GM12878 (cell line): ENCODE results near the gene KNSTRN. TPM values are rescaled to one million over a fixed set of nuclear protein-coding genes. Genes with fewer than 3 reads are reported as not detected.

Experiments
- ATAC-seq: fragments of 200-7000 bp; cut with Tn5 transposase; 3 replicates; pipeline ENCODE4 v1.9.1; 2020; ENCODE audit warnings: mild to moderate bottlenecking, moderate library complexity
- BruUV-seq: library from RNA; stranded (reverse); fragments of 400-500 nt; replicated peaks from 2 replicates; lab custom pipeline; 2021; lab: Mats Ljungman, UMichigan
- CTCF ChIA-PET: fragments of 300-600 bp; sonication (Branson Sonifier 250); formaldehyde crosslinking; extraction: SDS; loops from one replicate; lab custom pipeline; 2021; ENCODE audit warnings: inconsistent platforms; lab: Yijun Ruan, JAX
- POLR2A ChIA-PET: fragments of 350-600 bp; formaldehyde crosslinking; extraction: SDS; loops from one replicate; lab custom pipeline; 2021; ENCODE audit warnings: inconsistent platforms; lab: Charles Lee
- RAD21 ChIA-PET: fragments of 300-600 bp; sonication (Branson Sonifier 250); formaldehyde crosslinking; loops from one replicate; lab custom pipeline; 2023; ENCODE audit warnings: antibody characterized with exemption; ENCODE audit not compliant: unreplicated experiment; lab: Charles Lee
- SMC1A ChIA-PET: fragments of 300-600 bp; sonication (Branson Sonifier 250); formaldehyde crosslinking; loops from one replicate; lab custom pipeline; 2023; ENCODE audit not compliant: unreplicated experiment, uncharacterized antibody; lab: Charles Lee
- DNase-seq: peaks from one replicate; pipeline ENCODE4 v3.0.0-alpha.2; 2011; ENCODE audit warnings: low read depth, low spot score
- FAIRE-seq: peaks from 3 replicates; lab custom pipeline; 2011; peaks lifted over from hg19 to GRCh38; lab: Jason Lieb, UNC
- H2AFZ ChIP-seq: 2 replicates; pipeline ENCODE4 v1.6.0; 2011; ENCODE audit warnings: low read depth, low read length, control low read depth; ENCODE audit not compliant: control insufficient read depth
- H3K27ac ChIP-seq: 2 replicates; pipeline ENCODE4 v1.5.1; 2011; ENCODE audit warnings: control low read depth; ENCODE audit not compliant: control insufficient read depth, insufficient read depth
- H3K27me3 ChIP-seq, 2 experiments: replicated peaks in 1 of 2; 2 replicates each; pipeline versions ENCODE4 v1.6.0 to v1.6.1; 2011; ENCODE audit warnings: low read length in 1 of 2; ENCODE audit not compliant: control insufficient read depth in 2 of 2, insufficient read depth in 2 of 2
- H3K36me3 ChIP-seq, 2 experiments: 2 replicates each; pipeline ENCODE4 v1.5.1; 2011; ENCODE audit warnings: low read length in 1 of 2; ENCODE audit not compliant: control insufficient read depth in 2 of 2, insufficient read depth in 2 of 2
- H3K4me1 ChIP-seq: 2 replicates; pipeline ENCODE4 v1.6.1; 2011; ENCODE audit warnings: mild to moderate bottlenecking, low read length, moderate library complexity, mixed read lengths; ENCODE audit not compliant: control insufficient read depth, insufficient read depth
- H3K4me2 ChIP-seq: 2 replicates; pipeline ENCODE4 v1.6.0; 2011; ENCODE audit warnings: control low read depth; ENCODE audit not compliant: control insufficient read depth, insufficient read depth
- H3K4me3 ChIP-seq: fragments of 200-600 bp; sonication (generic); 2 replicates; pipeline ENCODE4 v1.5.1; 2016
- H3K79me2 ChIP-seq: 2 replicates; pipeline ENCODE4 v1.6.0; 2011; ENCODE audit warnings: low read length; ENCODE audit not compliant: control insufficient read depth, insufficient read depth
- H3K9ac ChIP-seq: 2 replicates; pipeline ENCODE4 v1.8.0; 2011; ENCODE audit warnings: low read length, control low read depth, mixed read lengths; ENCODE audit not compliant: control insufficient read depth, insufficient read depth
- H3K9me3 ChIP-seq: replicated peaks from 3 replicates; pipeline ENCODE4 v1.5.1; 2011; ENCODE audit warnings: mild to moderate bottlenecking, low read length; ENCODE audit not compliant: control insufficient read depth, insufficient read depth
- H4K20me1 ChIP-seq: 2 replicates; pipeline ENCODE4 v1.6.0; 2011; ENCODE audit not compliant: control insufficient read depth, insufficient read depth
- ASH2L ChIP-seq: fragments of 300-600, 200-600 bp; sonication (generic); IDR thresholded peaks from 2 replicates; pipeline ENCODE4 v1.6.1; 2017; ENCODE audit warnings: low read depth, mild to moderate bottlenecking, borderline replicate concordance
- CHD2 ChIP-seq: IDR thresholded peaks from 2 replicates; pipeline ENCODE4 v1.6.1; 2011; ENCODE audit warnings: low read depth, low read length, improper control_type of control experiment, borderline replicate concordance
- HDGF ChIP-seq: fragments of 450-650 bp; IDR thresholded peaks from 2 replicates; pipeline ENCODE4 v1.6.1; 2016; ENCODE audit warnings: antibody characterized with exemption
- IKZF1 ChIP-seq: fragments of 450-650 bp; conservative IDR thresholded peaks from 2 replicates; pipeline ENCODE4 v1.6.1; 2017; ENCODE audit warnings: antibody characterized with exemption, mild to moderate bottlenecking
- KAT2A ChIP-seq: conservative IDR thresholded peaks from 2 replicates; pipeline ENCODE4 v1.6.1; 2011; ENCODE audit warnings: low read depth, low read length; ENCODE audit not compliant: control insufficient read depth
- NFYB ChIP-seq: IDR thresholded peaks from 2 replicates; pipeline ENCODE4 v1.6.1; 2011; ENCODE audit warnings: low read depth, mild to moderate bottlenecking, low read length, improper control_type of control experiment, moderate library complexity; ENCODE audit not compliant: insufficient read depth
- PML ChIP-seq: IDR thresholded peaks from 2 replicates; pipeline ENCODE4 v1.6.1; 2012; ENCODE audit warnings: low read length, inconsistent platforms
- POU2F2 ChIP-seq: IDR thresholded peaks from 3 replicates; pipeline ENCODE4 v1.6.1; 2011; ENCODE audit warnings: low read depth, mild to moderate bottlenecking, low read length, borderline replicate concordance
- SMARCA5 ChIP-seq: fragments of 450-650 bp; IDR thresholded peaks from 2 replicates; pipeline ENCODE4 v1.6.1; 2017; ENCODE audit warnings: mild to moderate bottlenecking
- ZNF207 ChIP-seq: fragments of 450-650 bp; IDR thresholded peaks from 2 replicates; pipeline ENCODE4 v1.6.1; 2014; ENCODE audit warnings: antibody characterized with exemption, mild to moderate bottlenecking, borderline replicate concordance
- WGBS: methylation state at CpG from one replicate; pipeline ENCODE4 v1.1.6; 2016; ENCODE audit warnings: low lambda C conversion rate; ENCODE audit not compliant: insufficient replicate concordance, insufficient coverage; ENCODE audit errors: missing lambda C conversion rate; 5-methylcytosine and 5-hydroxymethylcytosine counted together
- in situ Hi-C: fragments of 300-500 bp; cut with MboI; formaldehyde crosslinking; loops from 9 replicates; pipeline ENCODE4 v1.14.3; 2018; ENCODE audit warnings: mixed read lengths
- intact Hi-C: fragments of 100-400 bp; cut with micrococcal nuclease; formaldehyde crosslinking; loops from one replicate; pipeline ENCODE4 v1.14.2; 2022; ENCODE audit not compliant: unreplicated experiment
- polyA plus RNA-seq, 11 experiments: library from polyadenylated mRNA; depleted of rRNA in 4 of 11; unstranded in 6 of 11; stranded (reverse) in 5 of 11; fragments of >200 nt; fragmentation: Nextera tagmentation in 4 of 11; fragmentation: Illumina TruSeq in 1 of 11; extraction: Ambion mirVana in 4 of 11; extraction: Trizol in 1 of 11; gene quantifications; 1 replicate in 1 of 11; 2 replicates in 10 of 11; pipeline versions ENCODE4 v1.2.1 to v1.2.3, GENCODE V29; 2011 to 2016; ENCODE audit warnings: inconsistent platforms in 2 of 11, missing spikeins in 2 of 11, low read depth in 1 of 11
- total RNA-seq, 4 experiments: library from RNA; depleted of rRNA in 3 of 4; stranded (reverse); fragments of >200 nt in 3 of 4; fragmentation: Illumina TruSeq in 1 of 4; extraction: Trizol in 1 of 4; gene quantifications; 2 replicates each; pipeline versions ENCODE4 v1.2.1 to v1.2.3, GENCODE V29; 2013 to 2021
- TF ChIP-seq, protein P1 (sequence below): fragments of 450-650 bp; IDR thresholded peaks from 2 replicates; pipeline ENCODE4 v1.6.1; 2018; ENCODE audit warnings: borderline replicate concordance, mild to moderate bottlenecking; ENCODE audit not compliant: partially characterized antibody
- TF ChIP-seq, protein P2 (sequence below): IDR thresholded peaks from 2 replicates; pipeline ENCODE4 v1.6.1; 2011; ENCODE audit warnings: low read depth, mild to moderate bottlenecking, low read length, moderate library complexity, borderline replicate concordance; ENCODE audit errors: extremely low read depth
- TF ChIP-seq, protein P3 (sequence below): fragments of 450-650 bp; IDR thresholded peaks from 2 replicates; pipeline ENCODE4 v1.6.1; 2017; ENCODE audit warnings: borderline replicate concordance
- TF ChIP-seq, protein P4 (sequence below): IDR thresholded peaks from 2 replicates; pipeline ENCODE4 v1.6.1; 2012; ENCODE audit warnings: improper control_type of control experiment, low read depth, low read length; ENCODE audit not compliant: insufficient replicate concordance

Gene KNSTRN
- total and polyA plus RNA-seq, 10 of the 15 experiments (the other 5 are each of a cell fraction or from before 2014, with no cell fraction given), result 30.3 to 72.1 (median 47.1) TPM

- peaks cover 3% of the 10 kb centered on the region; the same call in 1 of the 2 replicates for H3K4me1 ChIP-seq
- no peak overlapping the region for H3K9ac ChIP-seq
- no peaks in the 10 kb centered on the region for H4K20me1 ChIP-seq
- H3K9me3 ChIP-seq, result no peaks in the 10 kb centered on the region
- no peak overlapping the region for H3K4me3 ChIP-seq
- no peak overlapping the region for H3K27ac ChIP-seq
- in situ Hi-C loops, result no loop called here
- ChIA-PET POLR2A (interaction anchor here (1.5 kb wide), 1 partner anchor 12 kb away, joined by 5 read pairs; no protein-coding TSS in a partner anchor), SMC1A (interaction anchor here (1.4 to 3.1 kb wide), 2 partner anchors 12 to 13 kb away, joined by 6 to 7 read pairs; no protein-coding TSS in a partner anchor), CTCF (interaction anchor here (1.3 to 1.6 kb wide), 3 partner anchors 11 to 18 kb away, joined by 4 to 5 read pairs (median 5); no protein-coding TSS in a partner anchor), RAD21 (no interaction called here)
- no peak overlapping the region for H3K4me2 ChIP-seq
- peaks cover 11 to 20% of the 10 kb centered on the region in 2 experiments for H3K36me3 ChIP-seq
- peaks cover 24% of the 10 kb centered on the region for H3K79me2 ChIP-seq
- BruUV-seq, result no TSS peak
- WGBS, result 100% methylated on average over 3 of the region's 3 CpGs
- FAIRE-seq, result no peak
- no peak overlapping the region for H2AFZ ChIP-seq
- no peak for ATAC-seq
- TF ChIP-seq CHD2 (no peak), HDGF (no peak), NFYB (no peak), SMARCA5 (no peak), ZNF207 (no peak), ASH2L (no peak), PML (no peak), IKZF1 (no peak), POU2F2 (no peak), KAT2A (no peak)
- TF ChIP-seq, protein P1, sequence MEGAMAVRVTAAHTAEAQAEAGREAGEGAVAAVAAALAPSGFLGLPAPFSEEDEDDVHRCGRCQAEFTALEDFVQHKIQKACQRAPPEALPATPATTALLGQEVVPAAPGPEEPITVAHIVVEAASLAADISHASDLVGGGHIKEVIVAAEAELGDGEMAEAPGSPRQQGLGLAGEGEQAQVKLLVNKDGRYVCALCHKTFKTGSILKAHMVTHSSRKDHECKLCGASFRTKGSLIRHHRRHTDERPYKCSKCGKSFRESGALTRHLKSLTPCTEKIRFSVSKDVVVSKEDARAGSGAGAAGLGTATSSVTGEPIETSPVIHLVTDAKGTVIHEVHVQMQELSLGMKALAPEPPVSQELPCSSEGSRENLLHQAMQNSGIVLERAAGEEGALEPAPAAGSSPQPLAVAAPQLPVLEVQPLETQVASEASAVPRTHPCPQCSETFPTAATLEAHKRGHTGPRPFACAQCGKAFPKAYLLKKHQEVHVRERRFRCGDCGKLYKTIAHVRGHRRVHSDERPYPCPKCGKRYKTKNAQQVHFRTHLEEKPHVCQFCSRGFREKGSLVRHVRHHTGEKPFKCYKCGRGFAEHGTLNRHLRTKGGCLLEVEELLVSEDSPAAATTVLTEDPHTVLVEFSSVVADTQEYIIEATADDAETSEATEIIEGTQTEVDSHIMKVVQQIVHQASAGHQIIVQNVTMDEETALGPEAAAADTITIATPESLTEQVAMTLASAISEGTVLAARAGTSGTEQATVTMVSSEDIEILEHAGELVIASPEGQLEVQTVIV, result no peak
- TF ChIP-seq, protein P2, sequence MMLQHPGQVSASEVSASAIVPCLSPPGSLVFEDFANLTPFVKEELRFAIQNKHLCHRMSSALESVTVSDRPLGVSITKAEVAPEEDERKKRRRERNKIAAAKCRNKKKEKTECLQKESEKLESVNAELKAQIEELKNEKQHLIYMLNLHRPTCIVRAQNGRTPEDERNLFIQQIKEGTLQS, result no peak
- TF ChIP-seq, protein P3, sequence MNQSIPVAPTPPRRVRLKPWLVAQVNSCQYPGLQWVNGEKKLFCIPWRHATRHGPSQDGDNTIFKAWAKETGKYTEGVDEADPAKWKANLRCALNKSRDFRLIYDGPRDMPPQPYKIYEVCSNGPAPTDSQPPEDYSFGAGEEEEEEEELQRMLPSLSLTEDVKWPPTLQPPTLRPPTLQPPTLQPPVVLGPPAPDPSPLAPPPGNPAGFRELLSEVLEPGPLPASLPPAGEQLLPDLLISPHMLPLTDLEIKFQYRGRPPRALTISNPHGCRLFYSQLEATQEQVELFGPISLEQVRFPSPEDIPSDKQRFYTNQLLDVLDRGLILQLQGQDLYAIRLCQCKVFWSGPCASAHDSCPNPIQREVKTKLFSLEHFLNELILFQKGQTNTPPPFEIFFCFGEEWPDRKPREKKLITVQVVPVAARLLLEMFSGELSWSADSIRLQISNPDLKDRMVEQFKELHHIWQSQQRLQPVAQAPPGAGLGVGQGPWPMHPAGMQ, result no peak
- TF ChIP-seq, protein P4, sequence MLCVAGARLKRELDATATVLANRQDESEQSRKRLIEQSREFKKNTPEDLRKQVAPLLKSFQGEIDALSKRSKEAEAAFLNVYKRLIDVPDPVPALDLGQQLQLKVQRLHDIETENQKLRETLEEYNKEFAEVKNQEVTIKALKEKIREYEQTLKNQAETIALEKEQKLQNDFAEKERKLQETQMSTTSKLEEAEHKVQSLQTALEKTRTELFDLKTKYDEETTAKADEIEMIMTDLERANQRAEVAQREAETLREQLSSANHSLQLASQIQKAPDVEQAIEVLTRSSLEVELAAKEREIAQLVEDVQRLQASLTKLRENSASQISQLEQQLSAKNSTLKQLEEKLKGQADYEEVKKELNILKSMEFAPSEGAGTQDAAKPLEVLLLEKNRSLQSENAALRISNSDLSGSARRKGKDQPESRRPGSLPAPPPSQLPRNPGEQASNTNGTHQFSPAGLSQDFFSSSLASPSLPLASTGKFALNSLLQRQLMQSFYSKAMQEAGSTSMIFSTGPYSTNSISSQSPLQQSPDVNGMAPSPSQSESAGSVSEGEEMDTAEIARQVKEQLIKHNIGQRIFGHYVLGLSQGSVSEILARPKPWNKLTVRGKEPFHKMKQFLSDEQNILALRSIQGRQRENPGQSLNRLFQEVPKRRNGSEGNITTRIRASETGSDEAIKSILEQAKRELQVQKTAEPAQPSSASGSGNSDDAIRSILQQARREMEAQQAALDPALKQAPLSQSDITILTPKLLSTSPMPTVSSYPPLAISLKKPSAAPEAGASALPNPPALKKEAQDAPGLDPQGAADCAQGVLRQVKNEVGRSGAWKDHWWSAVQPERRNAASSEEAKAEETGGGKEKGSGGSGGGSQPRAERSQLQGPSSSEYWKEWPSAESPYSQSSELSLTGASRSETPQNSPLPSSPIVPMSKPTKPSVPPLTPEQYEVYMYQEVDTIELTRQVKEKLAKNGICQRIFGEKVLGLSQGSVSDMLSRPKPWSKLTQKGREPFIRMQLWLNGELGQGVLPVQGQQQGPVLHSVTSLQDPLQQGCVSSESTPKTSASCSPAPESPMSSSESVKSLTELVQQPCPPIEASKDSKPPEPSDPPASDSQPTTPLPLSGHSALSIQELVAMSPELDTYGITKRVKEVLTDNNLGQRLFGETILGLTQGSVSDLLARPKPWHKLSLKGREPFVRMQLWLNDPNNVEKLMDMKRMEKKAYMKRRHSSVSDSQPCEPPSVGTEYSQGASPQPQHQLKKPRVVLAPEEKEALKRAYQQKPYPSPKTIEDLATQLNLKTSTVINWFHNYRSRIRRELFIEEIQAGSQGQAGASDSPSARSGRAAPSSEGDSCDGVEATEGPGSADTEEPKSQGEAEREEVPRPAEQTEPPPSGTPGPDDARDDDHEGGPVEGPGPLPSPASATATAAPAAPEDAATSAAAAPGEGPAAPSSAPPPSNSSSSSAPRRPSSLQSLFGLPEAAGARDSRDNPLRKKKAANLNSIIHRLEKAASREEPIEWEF, result no peak
- no peak for DNase-seq
- no peaks in the 10 kb centered on the region for H3K27me3 ChIP-seq
- intact Hi-C loops, result no loop called here
Measured at GRCh38 chr15:40386480-40386879, 4.0 kb downstream of the KNSTRN start.
